Activated CD4-positive, alpha-beta memory T cell treated with anti-CD3 and anti-CD28 coated beads for 36 hours (primary cell): Measurements from ENCODE around the gene MYBBP1A. TPM values are rescaled to one million over a fixed set of nuclear protein-coding genes. Genes with fewer than 3 reads are reported as not detected.

Experiments
- CTCF ChIA-PET: fragments of 350-600 bp; sonication (Branson Sonifier 250); formaldehyde crosslinking; loops from one replicate; lab custom pipeline; 2021; ENCODE audit warnings: antibody characterized with exemption, inconsistent platforms; lab: Charles Lee
- POLR2A ChIA-PET: fragments of 350-600 bp; sonication (Branson Sonifier 250); formaldehyde crosslinking; loops from one replicate; lab custom pipeline; 2021; ENCODE audit warnings: antibody characterized with exemption; lab: Charles Lee
- DNase-seq: peaks from one replicate; pipeline ENCODE4 v3.0.0-alpha.2; 2020
- H3K27ac Mint-ChIP-seq: one replicate; pipeline ENCODE4 v1.8.0; 2021; ENCODE audit warnings: mixed read lengths
- H3K27me3 Mint-ChIP-seq: one replicate; pipeline ENCODE4 v1.8.0; 2021; ENCODE audit warnings: mixed read lengths
- H3K36me3 Mint-ChIP-seq: one replicate; pipeline ENCODE4 v1.8.0; 2021; ENCODE audit warnings: mixed read lengths
- H3K4me1 Mint-ChIP-seq: one replicate; pipeline ENCODE4 v1.8.0; 2021; ENCODE audit warnings: low read depth, mixed read lengths
- H3K4me3 Mint-ChIP-seq: one replicate; pipeline ENCODE4 v1.8.0; 2021; ENCODE audit warnings: mild to moderate bottlenecking, mixed read lengths
- H3K9me3 Mint-ChIP-seq: one replicate; pipeline ENCODE4 v1.8.0; 2021; ENCODE audit warnings: mixed read lengths
- intact Hi-C: fragments of 100-400 bp; cut with micrococcal nuclease; formaldehyde crosslinking; loops from one replicate; pipeline ENCODE4 v1.15.1; 2023
- total RNA-seq, 2 experiments: library from RNA; stranded (reverse); gene quantifications; one replicate each; pipeline ENCODE4 v1.2.3, GENCODE V29; 2021

MYBBP1A gene
- total RNA-seq, 2 experiments from 2014 or later, result 66.6 to 70.8 TPM

DNA sequence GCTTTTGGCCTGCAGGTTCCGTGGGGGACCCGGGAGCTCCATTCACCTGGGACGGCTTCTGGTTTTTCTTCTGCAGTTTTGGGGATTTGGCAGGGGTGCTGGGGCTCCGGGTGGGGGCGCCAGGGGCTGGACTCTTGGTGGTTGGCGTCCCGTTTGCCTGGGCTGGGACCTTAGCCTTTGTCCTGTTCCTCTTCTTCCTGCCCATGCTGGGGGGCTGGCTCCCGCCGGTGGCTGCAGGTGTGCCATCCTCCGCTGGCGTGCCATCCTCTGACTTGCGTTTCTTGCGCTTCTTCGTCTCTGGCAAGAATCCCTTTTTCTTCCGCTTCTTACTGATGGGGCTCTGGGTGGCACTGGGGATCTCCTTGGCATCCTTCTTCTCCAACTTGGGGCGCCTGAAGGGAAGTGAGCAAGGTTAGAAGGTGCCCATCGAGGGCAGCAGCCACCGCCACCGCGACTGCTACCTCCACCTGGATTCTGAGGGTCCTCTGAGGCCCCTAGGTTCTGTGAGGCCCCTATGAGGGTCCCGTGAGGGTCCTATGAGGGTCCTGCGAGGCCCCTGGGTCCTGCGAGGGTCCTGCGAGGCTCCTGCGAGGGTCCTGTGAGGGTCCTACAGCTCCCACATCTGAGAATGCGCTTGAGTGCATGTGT, 15.5 kb downstream of the MYBBP1A start:
- ChIA-PET CTCF (interaction anchor here (0.6 kb wide), 1 partner anchor 340 kb away, joined by 4 read pairs; no protein-coding TSS in a partner anchor), POLR2A (no interaction called here)
- Mint-ChIP-seq H3K27me3 (no peaks in the 10 kb centered on the region), H3K4me1 (no peaks in the 10 kb centered on the region), H3K9me3 (no peaks in the 10 kb centered on the region), H3K36me3 (peaks cover 18% of the 10 kb centered on the region), H3K4me3 (no peak overlapping the region), H3K27ac (no peak overlapping the region)
- DNase-seq, result no peak
- intact Hi-C loops, result no loop called here

DNA sequence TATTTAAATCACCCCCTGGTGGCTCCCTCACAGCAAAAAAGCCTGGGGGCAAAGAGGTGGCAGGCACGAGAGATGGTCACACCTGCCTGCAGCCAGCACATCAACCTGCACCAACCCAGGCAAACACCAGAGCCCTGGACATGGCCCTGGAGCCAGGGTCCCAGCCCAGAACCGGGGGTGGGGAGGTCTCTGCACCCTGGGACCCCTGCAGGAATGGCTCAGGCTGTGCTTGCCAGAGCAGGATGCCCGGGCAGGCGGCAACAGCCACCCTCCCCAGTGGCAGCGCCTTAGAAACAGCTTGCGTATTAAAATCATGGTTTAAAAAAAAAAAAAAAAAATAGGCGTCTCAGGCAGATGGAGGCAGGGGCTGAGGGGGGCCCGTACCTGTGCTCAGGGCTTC, 16.2 kb downstream of the MYBBP1A start:
- POLR2A ChIA-PET, result no interaction called here
- H3K4me3 Mint-ChIP-seq, result no peak overlapping the region
- no peak overlapping the region for H3K27ac Mint-ChIP-seq
- intact Hi-C loops, result no loop called here
- CTCF ChIA-PET, result interaction anchor here (0.6 kb wide), 1 partner anchor 339 kb away, joined by 4 read pairs; no protein-coding TSS in a partner anchor
- no peak for DNase-seq
- H3K27me3 Mint-ChIP-seq, result no peaks in the 10 kb centered on the region
- H3K9me3 Mint-ChIP-seq, result no peaks in the 10 kb centered on the region
- H3K36me3 Mint-ChIP-seq, result peaks cover 18% of the 10 kb centered on the region
- no peaks in the 10 kb centered on the region for H3K4me1 Mint-ChIP-seq

DNA sequence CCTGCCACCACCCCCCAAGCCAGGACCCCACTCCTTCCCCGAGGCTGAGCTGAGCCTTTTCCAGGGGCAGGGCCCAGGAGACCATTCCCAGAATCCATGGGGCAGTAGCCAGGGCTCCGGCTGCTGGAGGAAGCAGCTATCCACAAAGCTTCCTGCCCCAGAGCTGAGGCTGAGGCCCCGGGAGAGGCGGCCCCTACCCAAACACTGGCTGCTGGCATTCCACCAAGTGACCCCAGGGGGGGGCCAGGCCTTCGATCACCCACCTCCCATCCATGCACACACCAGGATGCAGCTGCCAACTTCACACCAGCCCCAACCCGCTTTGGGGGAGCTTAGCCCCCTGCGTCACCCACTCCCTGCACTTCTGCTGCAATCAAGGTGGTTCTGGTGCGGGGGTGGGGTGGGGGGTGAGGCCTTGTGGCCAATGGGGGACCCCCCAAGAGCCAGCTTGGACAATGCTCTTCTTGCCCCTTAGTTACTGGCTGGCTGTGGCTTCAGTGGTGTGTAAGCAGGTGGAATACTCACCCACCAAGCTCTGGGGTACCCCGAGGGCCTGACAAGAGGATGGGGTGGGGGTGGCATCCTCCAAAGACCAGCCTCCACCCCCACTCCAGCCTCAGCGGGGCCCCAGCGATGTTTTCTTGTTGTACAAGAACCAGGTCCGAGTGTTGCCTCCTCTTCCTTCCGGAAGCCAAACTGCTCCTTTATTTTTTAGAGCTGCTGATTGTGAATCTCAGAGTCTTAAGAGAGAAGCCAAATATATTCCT, 16.8 kb downstream of the MYBBP1A start:
- intact Hi-C loops, result no loop called here
- no peak overlapping the region for H3K4me3 Mint-ChIP-seq
- ChIA-PET CTCF (interaction anchor here (1.2 kb wide), 1 partner anchor 118 kb away, joined by 4 read pairs; no protein-coding TSS in a partner anchor), POLR2A (interaction anchor here (1.1 kb wide), 1 partner anchor 11 kb away, joined by 3 read pairs; no protein-coding TSS in a partner anchor)
- peaks cover under 1% of the 10 kb centered on the region for H3K27me3 Mint-ChIP-seq
- H3K36me3 Mint-ChIP-seq, result peaks cover 15% of the 10 kb centered on the region
- no peak for DNase-seq
- H3K27ac Mint-ChIP-seq, result no peak overlapping the region
- no peaks in the 10 kb centered on the region for H3K4me1 Mint-ChIP-seq
- H3K9me3 Mint-ChIP-seq, result no peaks in the 10 kb centered on the region

DNA sequence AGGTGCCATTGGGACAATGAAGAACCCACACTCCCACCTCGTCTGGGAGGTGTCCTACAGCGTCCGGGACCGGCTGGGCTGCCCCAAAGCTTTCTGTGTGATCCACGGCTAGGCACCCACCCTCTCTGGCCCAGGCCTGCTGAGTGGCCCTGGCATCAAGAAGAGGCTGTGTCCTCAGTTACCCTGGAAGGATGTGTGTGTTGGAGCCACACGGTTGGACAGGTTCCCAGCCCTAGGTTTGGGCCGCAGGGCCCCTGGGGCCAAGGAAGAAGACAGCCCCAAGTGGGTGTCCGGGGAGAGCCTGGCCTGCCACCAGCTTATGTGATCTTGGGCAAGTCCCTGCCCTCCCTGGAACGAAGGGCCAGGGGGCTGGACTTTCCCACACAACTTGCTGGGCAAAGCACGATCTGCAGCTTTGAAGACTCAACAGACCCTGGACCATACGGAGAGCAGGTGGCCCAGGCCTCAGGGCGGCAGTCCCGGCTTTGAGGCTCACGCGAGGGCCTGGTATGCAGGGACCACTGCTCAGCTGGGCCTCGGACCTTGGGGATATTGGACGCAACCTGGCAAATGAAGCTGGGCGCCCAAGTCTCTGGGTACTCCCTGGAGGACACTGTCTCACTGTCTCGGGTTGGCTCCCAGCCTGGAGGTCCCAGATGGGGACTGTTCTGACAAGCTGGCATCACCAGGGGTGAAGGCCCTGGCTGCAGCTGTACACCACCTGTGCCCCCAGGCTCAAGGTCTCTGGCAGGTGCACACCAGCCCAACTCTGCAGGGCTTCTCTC, 17.5 kb downstream of the MYBBP1A start:
- DNase-seq, result no peak
- no peak overlapping the region for H3K27ac Mint-ChIP-seq
- peaks cover 3% of the 10 kb centered on the region for H3K27me3 Mint-ChIP-seq
- ChIA-PET CTCF (interaction anchor here (1.2 kb wide), 1 partner anchor 117 kb away, joined by 4 read pairs; no protein-coding TSS in a partner anchor), POLR2A (interaction anchor here (1.1 kb wide), 1 partner anchor 12 kb away, joined by 3 read pairs; no protein-coding TSS in a partner anchor)
- H3K4me1 Mint-ChIP-seq, result no peaks in the 10 kb centered on the region
- no peaks in the 10 kb centered on the region for H3K9me3 Mint-ChIP-seq
- peaks cover 15% of the 10 kb centered on the region for H3K36me3 Mint-ChIP-seq
- no peak overlapping the region for H3K4me3 Mint-ChIP-seq
- intact Hi-C loops, result no loop called here

DNA sequence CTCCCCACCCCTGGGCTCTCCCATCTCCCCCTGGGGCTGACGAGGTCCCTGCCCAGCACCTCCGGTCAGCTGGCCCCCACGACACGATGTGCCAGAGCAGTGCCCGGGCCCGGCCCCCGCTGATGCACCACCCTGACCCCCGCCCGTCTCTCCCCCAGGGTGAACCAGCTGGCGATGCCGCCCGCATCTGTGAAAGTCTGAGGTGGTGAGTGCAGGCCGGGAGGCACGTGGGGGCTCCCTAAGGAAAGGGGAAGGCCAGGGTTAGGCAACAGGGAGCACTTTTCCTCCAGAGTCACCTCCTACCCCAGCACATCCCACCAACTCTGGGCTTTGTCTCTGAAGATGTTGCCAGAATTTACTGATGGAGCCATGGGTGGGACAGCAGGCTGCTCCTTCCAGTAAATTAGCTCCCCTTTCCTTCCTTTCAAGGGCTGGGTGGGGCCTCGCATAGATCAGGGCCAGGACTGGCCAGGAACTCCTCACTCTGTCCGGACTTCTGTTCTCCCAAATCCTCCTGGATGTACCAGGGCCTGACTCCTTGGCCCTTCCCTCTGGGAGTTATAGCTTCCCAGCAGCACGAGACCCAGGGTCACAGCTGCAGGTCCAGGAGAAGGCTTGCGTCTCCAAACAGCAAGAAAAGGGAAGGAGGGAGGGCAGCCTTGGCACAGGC, 18.3 kb downstream of the MYBBP1A start:
- H3K27ac Mint-ChIP-seq, result no peak overlapping the region
- DNase-seq, result no peak
- H3K36me3 Mint-ChIP-seq, result peaks cover 9% of the 10 kb centered on the region
- CTCF ChIA-PET, result no interaction called here
- H3K9me3 Mint-ChIP-seq, result no peaks in the 10 kb centered on the region
- no peak overlapping the region for H3K4me3 Mint-ChIP-seq
- intact Hi-C loops, result no loop called here
- no peaks in the 10 kb centered on the region for H3K4me1 Mint-ChIP-seq
- POLR2A ChIA-PET, result no interaction called here
- H3K27me3 Mint-ChIP-seq, result peaks cover 5% of the 10 kb centered on the region

DNA sequence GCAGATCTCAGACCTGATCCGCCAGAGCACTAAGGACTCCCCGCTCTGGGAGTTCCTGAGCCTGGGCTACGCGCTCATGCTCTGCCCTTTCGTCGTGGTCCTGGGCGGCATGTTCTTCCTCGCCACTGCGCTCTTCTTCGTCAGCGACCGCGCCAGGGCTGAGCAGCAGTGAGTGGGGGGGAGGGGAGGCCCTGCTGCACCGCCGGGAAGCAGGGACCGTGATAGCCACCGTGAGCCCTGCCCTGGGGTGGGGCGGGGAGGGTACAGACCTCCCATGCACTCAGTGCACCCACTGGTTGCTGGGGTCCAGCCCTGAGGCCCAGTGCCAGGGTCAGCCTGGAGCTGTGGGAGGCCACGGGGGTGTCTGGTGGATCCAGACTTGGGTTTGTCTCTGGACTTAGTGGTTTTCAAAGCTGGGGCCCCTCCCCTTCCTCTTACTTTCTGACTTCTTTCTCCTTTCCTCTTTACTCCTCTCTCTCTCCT, 18.9 kb downstream of the MYBBP1A start:
- H3K27me3 Mint-ChIP-seq, result peaks cover 5% of the 10 kb centered on the region
- no peak overlapping the region for H3K27ac Mint-ChIP-seq
- ChIA-PET CTCF (no interaction called here), POLR2A (no interaction called here)
- H3K4me1 Mint-ChIP-seq, result no peaks in the 10 kb centered on the region
- H3K9me3 Mint-ChIP-seq, result no peaks in the 10 kb centered on the region
- DNase-seq, result no peak
- H3K36me3 Mint-ChIP-seq, result peaks cover 9% of the 10 kb centered on the region
- no peak overlapping the region for H3K4me3 Mint-ChIP-seq
- intact Hi-C loops, result no loop called here

DNA sequence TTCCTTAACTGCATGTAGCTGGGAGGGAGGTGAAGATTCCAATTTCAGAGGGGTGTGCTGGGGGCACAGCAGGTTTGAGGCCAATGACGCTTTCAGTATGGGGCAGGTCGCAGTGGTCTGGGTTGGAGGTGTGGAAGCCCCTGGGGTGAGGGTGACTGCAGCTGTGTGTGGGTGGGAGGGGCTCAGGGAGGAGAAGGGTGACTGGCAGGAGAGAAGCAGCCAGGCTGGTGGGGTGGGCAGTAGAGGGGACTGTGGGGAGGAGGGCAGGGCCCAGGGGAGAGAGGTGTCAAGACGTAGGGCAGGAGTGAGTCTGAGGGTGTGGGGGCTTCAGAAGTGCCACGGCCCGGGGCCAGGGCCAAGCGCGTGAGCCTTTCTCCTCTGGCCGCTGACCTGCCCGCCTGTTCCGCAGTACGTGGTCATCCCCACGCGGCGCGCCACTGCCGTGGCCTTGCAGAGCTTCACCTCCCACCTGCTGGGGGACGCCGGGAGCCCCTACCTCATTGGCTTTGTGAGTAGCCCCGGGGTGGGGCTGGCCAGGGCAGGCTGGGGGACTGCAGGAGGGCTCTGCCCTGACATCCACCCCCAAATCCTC, 19.4 kb downstream of the MYBBP1A start:
- POLR2A ChIA-PET, result interaction anchor here (1.0 kb wide), 1 partner anchor 10 kb away, joined by 3 read pairs; no protein-coding TSS in a partner anchor
- intact Hi-C loops, result no loop called here

DNA sequence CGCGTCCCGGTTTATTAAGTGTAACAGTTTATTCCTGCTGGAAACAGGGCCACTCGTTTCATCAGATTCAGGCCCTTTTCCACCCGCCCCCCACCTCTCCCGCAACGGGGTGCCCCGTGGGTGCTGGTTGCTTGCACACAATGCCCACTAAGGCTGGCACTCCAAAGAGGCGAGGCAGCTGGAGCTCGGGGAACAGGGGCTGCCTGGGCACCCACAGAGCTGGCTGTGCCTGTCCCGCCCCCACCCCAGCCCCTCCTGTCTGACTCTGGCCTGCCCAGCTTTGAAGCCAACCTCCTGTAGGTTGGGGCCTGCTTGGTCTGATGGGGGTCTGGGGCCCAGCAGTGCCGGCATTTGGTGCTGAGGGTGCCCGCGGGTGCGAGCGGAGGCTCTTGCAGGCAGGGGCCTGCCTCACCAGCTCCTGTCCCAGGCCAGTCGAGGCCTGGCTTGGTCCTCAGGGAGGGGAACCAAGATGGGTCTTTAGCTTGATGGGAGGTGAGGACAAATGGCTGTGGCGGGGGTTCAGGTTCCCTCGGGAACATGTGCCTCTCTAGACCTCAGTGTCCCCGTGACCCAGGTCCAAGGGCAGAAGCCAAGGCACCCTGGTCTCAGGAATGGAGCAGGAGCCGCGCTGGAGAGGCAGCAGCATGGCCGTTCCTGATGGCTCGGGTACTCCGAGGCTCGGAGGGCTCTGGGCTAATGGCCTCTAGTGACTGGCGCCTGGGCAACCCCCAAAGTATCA, 20.1 kb downstream of the MYBBP1A start:
- POLR2A ChIA-PET, result interaction anchor here (1.0 kb wide), 1 partner anchor 11 kb away, joined by 3 read pairs; no protein-coding TSS in a partner anchor
- H3K36me3 Mint-ChIP-seq, result peaks cover 9% of the 10 kb centered on the region
- no peak overlapping the region for H3K27ac Mint-ChIP-seq

More for the DNA sequence above, 19.4 kb downstream of the MYBBP1A start:
- Mint-ChIP-seq H3K4me1 (no peaks in the 10 kb centered on the region), H3K36me3 (peaks cover 9% of the 10 kb centered on the region), H3K27me3 (peaks cover 5% of the 10 kb centered on the region), H3K27ac (no peak overlapping the region), H3K9me3 (no peaks in the 10 kb centered on the region), H3K4me3 (no peak overlapping the region)
- DNase-seq, result no peak
- CTCF ChIA-PET, result no interaction called here

DNA sequence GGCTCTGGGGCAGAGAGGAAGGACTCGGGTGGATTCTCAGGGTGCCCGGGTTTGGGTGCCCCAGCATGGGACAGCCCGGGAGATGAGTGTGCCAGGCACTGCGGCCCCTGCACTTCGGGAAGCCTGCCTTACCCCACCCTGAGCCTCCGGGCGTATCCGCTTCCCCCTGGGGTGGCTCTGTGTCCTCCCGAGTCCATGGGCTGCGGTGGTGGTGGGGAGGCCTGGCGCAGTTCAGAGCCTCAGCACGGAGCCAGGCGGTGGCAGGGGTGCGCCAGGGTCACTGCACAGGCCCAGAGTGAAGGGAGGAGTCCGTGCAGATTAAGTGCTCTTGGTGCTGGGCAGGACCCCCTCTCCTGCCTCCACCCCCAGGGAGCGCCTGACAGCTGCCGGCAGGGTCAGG, 20.7 kb downstream of the MYBBP1A start:
- POLR2A ChIA-PET, result interaction anchor here (1.0 kb wide), 1 partner anchor 11 kb away, joined by 3 read pairs; no protein-coding TSS in a partner anchor
- peaks cover 5% of the 10 kb centered on the region for H3K36me3 Mint-ChIP-seq
- no peak for DNase-seq
- no peaks in the 10 kb centered on the region for H3K9me3 Mint-ChIP-seq
- CTCF ChIA-PET, result no interaction called here
- intact Hi-C loops, result no loop called here
- no peaks in the 10 kb centered on the region for H3K4me1 Mint-ChIP-seq
- H3K4me3 Mint-ChIP-seq, result no peak overlapping the region
- H3K27ac Mint-ChIP-seq, result no peak overlapping the region
- H3K27me3 Mint-ChIP-seq, result peaks cover 5% of the 10 kb centered on the region

More for the DNA sequence above, 20.1 kb downstream of the MYBBP1A start:
- H3K4me3 Mint-ChIP-seq, result no peak overlapping the region
- H3K9me3 Mint-ChIP-seq, result no peaks in the 10 kb centered on the region
- no peak for DNase-seq
- peaks cover 5% of the 10 kb centered on the region for H3K27me3 Mint-ChIP-seq
- CTCF ChIA-PET, result no interaction called here
- intact Hi-C loops, result no loop called here
- no peaks in the 10 kb centered on the region for H3K4me1 Mint-ChIP-seq

DNA sequence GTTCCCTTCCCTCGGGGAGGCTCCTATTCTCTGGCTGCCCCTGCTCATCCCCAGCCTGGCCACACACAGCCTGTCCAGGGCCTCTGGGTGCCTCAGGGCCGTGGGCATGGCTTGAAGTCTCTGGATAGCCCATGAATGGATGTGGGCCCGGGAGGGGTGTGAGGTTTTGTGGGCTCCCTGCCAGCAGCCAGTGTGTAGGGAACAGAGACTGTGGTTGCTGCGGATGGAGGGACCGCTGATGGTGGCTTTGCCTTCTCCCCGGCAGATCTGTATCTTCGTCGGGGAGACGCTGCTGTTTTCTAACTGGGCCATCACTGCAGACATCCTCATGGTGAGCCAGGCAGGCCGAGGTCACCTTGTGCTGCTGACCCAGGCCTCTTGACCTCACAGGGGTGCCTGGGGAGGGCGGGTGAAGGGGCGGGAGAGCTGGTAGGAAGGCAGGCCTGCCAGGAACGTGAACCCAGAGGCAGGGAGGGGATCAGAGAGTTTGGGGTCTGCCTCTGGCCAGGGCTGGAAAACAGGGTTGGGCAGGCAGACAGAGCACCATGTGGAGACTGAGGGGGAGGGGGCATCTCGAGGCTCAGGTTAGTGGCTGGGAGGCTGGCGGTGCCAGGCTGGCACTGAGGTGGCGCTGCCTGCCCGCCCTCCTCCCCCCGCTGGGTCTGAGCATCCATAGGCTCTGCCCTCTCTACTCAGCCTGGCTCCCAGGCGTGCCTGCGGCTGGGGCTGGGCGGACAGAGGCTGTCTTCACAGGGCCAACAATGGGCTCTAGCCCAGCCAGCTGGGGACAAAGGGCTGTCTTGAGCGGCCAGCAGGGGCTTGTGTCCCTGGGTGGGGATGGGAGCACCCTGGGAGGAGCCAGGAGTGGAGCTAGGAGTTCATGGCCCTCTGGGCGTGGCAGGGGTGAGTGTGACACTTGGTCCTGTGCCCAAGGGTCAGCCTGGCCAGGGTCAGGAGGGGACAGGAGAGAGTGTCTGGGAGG, 21.4 kb downstream of the MYBBP1A start:
- no peak overlapping the region for H3K27ac Mint-ChIP-seq
- no peak overlapping the region for H3K4me3 Mint-ChIP-seq
- no peaks in the 10 kb centered on the region for H3K4me1 Mint-ChIP-seq
- no peak for DNase-seq
- POLR2A ChIA-PET, result no interaction called here
- peaks cover 5% of the 10 kb centered on the region for H3K27me3 Mint-ChIP-seq
- intact Hi-C loops, result no loop called here
- CTCF ChIA-PET, result no interaction called here
- H3K36me3 Mint-ChIP-seq, result peaks cover 2% of the 10 kb centered on the region
- no peaks in the 10 kb centered on the region for H3K9me3 Mint-ChIP-seq
